Endothelial cell of umbilical vein (primary cell): ENCODE measurements around the gene KRTAP4-6.

Source experiments
- EZH2 ChIP-seq: IDR thresholded peaks from 2 replicates; pipeline ENCODE4 v1.6.1; 2012; ENCODE audit warnings: borderline replicate concordance, low read depth, mild to moderate bottlenecking, moderate library complexity, low read length, inconsistent platforms; ENCODE audit not compliant: severe bottlenecking
- MYC ChIP-seq: IDR thresholded peaks from one replicate; pipeline ENCODE4 v1.6.1; 2011; ENCODE audit warnings: mild to moderate bottlenecking, low read depth, low read length
- POLR2A ChIP-seq: IDR thresholded peaks from 2 replicates; pipeline ENCODE4 v1.6.1; 2012; ENCODE audit warnings: low read depth, mild to moderate bottlenecking, control low read depth, low read length
- POLR2AphosphoS5 ChIP-seq: IDR thresholded peaks from 2 replicates; pipeline ENCODE4 v1.6.1; 2012; ENCODE audit warnings: low read depth, mild to moderate bottlenecking, control low read depth, low read length, moderate library complexity; ENCODE audit not compliant: insufficient read depth
- TF ChIP-seq, protein P1 (sequence below), 2 donors: IDR thresholded peaks; 1 replicate in 1 of 2; 2 replicates in 1 of 2; pipeline ENCODE4 v1.5.1; 2011; ENCODE audit warnings: low read length in 2 of 2, mild to moderate bottlenecking in 2 of 2, moderate library complexity in 2 of 2, control low read depth in 1 of 2, inconsistent platforms in 1 of 2, low read depth in 1 of 2; ENCODE audit not compliant: insufficient read depth in 1 of 2; ENCODE audit errors: extremely low read depth in 1 of 2

DNA sequence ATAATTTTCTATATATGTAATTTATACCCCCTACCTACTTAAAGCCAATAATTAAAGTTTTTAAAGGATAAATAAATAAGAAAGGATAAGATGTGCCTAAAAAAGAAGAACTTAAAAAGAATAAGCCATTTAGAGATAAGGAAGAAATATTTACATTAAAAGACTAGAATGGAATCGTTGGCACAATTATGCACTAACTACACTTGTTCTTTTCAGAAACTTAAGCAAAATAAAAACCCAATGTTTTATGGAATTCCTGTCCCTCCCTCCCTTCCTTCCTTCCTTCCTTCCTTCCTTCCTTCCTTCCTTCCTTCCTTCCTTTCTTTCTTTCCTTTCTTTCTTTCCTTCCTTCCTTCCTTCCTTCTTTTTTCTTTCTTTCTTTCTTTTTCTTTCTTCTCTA, 4.5 kb upstream of the KRTAP4-6 start:
- TF ChIP-seq, protein P1, sequence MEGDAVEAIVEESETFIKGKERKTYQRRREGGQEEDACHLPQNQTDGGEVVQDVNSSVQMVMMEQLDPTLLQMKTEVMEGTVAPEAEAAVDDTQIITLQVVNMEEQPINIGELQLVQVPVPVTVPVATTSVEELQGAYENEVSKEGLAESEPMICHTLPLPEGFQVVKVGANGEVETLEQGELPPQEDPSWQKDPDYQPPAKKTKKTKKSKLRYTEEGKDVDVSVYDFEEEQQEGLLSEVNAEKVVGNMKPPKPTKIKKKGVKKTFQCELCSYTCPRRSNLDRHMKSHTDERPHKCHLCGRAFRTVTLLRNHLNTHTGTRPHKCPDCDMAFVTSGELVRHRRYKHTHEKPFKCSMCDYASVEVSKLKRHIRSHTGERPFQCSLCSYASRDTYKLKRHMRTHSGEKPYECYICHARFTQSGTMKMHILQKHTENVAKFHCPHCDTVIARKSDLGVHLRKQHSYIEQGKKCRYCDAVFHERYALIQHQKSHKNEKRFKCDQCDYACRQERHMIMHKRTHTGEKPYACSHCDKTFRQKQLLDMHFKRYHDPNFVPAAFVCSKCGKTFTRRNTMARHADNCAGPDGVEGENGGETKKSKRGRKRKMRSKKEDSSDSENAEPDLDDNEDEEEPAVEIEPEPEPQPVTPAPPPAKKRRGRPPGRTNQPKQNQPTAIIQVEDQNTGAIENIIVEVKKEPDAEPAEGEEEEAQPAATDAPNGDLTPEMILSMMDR (IDR thresholded peaks at IDR 0.05; ENCODE audit: extremely low read depth in 1 of 2, insufficient read depth in 1 of 2, low read depth in 1 of 2, low read length in 2 of 2), result no peak
- TF ChIP-seq POLR2AphosphoS5 (no peak), MYC (no peak), POLR2A (no peak), EZH2 (no peak)
